Melanocyte of skin (primary cell): ENCODE measurements around the gene THOC6. TPM values are rescaled to one million over a fixed set of nuclear protein-coding genes. Genes with fewer than 3 reads are reported as not detected.

ENCODE experiments used
- small RNA-seq, 2 donors: library from RNA; depleted of rRNA; stranded (forward); fragments of <200 nt; gene quantifications; one replicate each; pipeline ENCODE3, GENCODE V24; 2012
- total RNA-seq, 2 donors: library from RNA; depleted of rRNA; stranded (reverse); fragments of >200 nt; gene quantifications; 2 replicates each; pipeline ENCODE4 v1.2.3, GENCODE V29; 2012

The THOC6 gene
- 10 to 100 TPM; 24.0 to 25.5 TPM for total RNA-seq

DNA sequence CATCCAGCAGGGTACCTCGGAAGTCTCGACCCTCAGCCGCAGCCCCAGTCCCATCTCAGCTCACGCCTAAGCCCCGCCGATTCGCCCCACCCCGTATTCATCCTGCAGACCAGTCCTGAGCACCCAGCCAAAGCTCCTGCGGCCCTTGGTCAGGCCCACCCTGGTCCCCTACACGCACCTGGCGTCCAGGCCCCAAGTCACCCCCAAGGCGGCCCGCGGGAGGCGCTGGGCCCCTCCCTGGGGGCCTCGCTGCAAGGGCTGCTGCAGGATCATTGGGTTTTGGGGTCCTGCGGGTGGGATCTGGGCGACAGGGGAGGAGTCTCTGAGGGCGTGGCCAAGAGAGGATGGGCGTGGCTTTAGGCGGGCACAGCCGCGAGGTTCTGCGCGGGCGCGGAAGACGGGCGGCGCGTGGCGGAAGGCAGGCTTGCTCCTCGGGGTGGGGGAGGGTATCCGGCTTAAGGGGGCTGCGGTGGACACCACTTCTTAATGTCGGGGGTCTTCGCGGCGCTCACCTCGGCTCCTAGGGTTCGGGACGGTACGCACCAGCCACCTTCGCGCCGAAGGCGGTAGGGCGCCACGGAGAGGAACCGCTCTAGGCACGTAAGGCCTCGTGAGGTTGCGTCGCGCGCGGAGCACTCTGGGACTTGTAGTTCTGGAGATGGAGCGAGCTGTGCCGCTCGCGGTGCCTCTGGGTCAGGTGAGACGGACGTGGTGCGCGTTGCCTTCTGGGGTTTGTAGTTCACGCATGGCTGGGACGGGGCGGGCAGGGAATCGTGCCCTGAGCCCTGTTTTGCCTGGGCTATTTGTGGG lies at the start of gene THOC6, which contains the start of gene HCFC1R1:
Gene THOC6 (plus strand): TSS at position 367 of the 810 bp plus-strand sequence. CDS start 292 bp downstream, at position 659.
Gene HCFC1R1 (minus strand): TSS at position 274 of the 810 bp plus-strand sequence. CDS start 1 bp downstream, at position 273.

DNA sequence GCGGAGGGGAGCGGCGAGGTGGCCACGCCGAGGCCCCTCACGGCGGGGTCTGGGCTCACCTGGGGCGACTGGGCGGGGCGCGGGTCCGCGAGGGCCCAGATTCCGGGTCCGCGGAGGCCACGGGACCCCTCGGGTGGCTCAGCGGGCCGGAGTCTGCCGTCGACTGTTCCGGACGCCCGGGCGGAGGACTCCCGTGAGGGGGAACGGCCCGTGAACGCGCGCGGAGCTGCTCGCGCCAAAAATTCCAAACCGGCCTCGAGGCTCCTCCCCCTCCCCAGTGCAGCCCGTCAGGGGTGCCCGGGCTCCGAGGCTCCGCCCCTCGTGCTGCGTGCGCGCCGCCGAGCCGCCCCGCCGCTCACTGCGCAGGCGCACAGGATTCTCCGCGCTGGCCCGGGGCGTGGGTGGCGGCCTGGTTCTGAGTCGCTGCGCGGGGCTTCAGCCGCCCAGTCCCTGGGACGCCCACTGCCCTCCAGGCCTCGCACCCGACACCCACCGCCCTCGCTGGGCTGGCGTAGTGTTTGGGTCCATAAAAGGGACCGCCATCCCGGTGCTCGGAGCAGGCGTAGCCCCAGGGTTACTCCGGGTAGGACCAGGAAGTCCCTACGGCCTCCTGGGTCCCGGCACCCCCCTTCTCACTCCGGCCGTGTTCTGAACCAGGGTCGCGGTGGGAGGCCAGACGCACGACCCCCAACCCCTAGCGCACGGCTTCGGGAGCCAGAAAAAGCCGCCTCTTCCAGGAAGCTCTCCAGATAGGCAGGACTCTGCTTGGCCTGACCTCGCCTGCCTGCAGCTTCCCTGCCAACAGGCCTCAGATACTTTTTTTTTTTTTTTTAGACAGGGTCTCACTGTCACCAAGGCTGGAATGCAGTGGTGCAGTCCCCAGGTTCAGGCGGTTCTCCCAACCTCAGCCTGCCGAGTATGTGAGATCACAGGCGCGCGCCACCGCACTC lies 43.3 kb upstream of the THOC6 start, which contains the start of gene PKMYT1:
Gene PKMYT1 (minus strand): TSS at position 220 of the 950 bp plus-strand sequence. CDS start 789 bp downstream, outside the sequence.

DNA sequence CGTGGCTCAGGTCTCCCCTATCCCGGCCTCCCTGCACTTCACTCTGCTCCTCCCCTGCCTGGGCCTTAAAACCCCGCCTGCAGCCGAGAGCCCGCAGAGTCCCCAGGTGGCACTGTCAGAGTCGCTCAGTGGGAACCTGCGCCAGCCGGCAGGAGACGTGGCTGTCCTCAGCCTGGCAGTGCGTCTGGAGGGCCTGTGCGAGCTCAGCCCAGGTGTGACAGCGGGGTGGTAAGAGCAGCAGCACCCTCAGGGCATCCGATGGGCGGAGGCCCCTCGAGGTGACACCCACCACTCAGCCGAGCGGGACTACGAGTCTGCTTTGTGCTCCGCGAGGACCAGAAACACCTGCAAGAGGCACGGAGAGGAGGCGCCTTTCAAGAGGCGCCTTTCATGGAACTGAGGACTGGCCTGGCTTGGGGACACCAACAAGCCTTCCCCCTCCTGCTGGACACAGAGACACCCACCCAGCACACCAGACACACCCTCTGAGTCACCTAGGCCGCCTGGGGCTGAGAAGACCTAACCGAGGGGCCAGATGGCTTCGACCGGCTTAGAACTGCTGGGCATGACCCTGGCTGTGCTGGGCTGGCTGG lies 10.9 kb upstream of the THOC6 start, which contains the start of gene CLDN9:
Gene CLDN9 (plus strand): TSS at position 96 of the 593 bp plus-strand sequence. CDS start 440 bp downstream, at position 536.

DNA sequence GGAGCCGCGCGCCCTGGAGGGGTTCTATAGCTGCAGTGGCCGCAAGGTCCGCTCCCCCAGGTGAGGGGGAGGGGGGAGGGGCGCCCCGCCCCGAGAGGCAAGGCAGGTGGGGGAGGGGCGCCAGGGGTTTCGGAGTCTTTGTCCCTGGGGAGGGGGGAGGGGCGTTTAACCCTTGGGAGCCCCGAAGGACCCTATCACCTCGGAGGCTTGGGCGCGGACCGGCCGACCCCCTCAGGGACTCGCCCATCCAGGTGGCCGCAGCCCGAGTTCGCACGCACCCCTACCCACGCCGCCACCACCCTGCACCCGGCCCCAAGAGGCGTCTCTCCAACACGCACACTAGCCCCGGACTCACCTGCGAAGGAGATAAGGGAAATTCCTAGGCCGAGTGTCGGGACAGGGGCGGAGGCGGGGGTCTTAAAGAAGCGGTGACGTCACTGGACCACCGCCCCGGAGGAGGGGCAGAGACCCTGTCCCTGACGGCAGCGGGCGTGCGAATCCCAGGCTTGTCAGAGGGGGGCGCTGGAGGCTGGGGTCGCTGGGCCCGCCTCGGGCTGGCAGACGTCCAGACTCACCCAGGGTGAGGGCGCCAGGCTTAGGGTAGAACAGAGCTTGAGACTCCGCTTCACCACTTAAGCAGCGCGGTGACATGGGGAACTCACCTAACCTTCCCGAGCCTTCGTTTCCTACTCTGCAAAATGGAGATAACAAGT lies 5.9 kb upstream of the THOC6 start, which contains the start of gene CLDN6:
Gene CLDN6 (minus strand): TSS at position 390 of the 713 bp plus-strand sequence. CDS start 2,162 bp downstream, outside the sequence.

DNA sequence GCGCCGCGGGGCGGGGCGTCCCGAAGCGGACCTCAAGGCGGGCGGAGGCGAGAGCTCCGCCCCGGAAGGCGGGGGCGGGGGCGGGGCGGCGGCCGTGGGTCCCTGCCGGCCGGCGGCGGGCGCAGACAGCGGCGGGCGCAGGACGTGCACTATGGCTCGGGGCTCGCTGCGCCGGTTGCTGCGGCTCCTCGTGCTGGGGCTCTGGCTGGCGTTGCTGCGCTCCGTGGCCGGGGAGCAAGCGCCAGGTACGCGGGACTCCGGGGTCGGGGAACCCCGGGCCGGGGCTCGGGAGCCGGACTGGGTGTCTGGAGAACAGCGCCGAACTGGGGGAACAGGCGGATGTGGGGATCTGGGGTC lies 3.6 kb upstream of the THOC6 start, which contains the start of gene TNFRSF12A:
Gene TNFRSF12A (plus strand): TSS at position 122 of the 357 bp plus-strand sequence. CDS start 30 bp downstream, at position 152.

DNA sequence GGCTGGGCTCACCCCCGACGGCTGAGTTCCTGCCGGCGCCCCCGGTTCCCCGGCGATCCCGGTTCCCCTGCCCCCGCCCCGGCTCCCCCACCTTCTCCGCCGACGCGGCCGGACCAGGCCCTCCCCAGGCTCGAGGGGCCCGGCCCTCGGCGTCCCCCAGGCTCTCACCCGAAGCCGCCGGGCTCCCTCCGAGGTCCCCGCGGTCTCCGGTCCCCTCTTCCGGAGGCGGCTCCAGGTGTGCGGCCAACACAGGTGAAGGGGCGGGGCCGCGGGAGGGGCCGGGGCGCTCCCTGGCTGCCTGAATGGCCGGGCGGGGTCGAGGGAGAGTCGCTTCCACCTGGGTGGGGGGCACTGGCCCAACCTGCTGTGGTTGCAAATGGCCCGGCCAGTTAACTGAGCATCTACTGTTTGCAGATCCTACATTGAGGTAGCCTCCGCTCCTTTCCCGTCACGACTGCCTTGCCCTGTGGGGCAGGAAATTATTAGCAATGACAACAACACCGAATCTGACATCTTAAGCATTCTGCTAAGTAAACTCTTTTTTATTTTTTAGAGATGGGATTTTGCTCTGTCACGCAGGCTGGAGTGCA lies 13.0 kb downstream of the THOC6 start, which contains the start of gene BICDL2:
Gene BICDL2 (minus strand): TSS at position 219 of the 590 bp plus-strand sequence. CDS start 1,448 bp downstream, outside the sequence.

DNA sequence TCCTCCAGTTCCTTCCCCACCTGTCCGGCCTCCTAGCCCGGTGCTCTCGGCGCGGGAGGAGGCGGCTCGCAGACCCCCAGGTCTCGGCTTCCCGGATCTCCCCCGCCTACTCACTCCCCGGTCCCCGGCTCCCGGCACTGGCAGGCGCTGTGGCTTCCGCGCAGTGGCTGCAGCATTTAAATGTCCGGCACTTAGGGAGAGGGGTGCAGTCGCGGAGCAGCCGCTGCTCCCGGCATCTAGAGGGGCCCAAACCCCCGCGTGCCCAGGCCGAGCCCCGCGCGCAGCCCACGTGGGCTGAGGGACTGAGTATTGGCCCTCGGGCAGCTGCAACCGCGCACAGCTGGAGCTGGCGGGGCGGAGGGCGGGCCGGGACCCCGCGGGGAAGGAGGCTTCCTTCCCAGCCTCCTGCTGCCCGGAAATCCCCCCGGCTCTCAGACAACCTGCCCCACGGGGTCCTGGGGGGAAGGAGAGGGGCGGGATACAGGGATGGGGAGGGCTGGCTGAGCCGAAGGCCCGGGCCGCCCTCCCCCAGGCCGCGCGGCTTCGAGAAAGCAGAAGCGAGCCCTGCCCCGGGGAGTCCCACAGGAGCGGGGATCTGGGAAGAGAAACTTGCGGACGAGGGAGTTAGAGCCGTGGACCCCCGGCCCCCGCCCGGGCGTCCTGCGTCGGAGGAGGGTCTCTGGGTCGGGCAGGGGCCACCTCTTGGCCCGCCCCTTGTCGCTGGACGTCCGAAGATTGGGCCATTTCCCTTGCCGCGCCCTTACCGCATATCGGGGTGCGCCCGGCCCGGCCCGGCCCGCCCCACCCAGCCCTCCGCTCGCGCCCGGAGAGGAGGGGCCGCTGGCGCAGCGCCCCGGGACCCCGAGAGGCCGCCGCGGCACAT lies 22.2 kb downstream of the THOC6 start, which contains the start of gene MMP25:
Gene MMP25 (plus strand): TSS at position 804 of the 883 bp plus-strand sequence. CDS start 357 bp downstream, outside the sequence.

DNA sequence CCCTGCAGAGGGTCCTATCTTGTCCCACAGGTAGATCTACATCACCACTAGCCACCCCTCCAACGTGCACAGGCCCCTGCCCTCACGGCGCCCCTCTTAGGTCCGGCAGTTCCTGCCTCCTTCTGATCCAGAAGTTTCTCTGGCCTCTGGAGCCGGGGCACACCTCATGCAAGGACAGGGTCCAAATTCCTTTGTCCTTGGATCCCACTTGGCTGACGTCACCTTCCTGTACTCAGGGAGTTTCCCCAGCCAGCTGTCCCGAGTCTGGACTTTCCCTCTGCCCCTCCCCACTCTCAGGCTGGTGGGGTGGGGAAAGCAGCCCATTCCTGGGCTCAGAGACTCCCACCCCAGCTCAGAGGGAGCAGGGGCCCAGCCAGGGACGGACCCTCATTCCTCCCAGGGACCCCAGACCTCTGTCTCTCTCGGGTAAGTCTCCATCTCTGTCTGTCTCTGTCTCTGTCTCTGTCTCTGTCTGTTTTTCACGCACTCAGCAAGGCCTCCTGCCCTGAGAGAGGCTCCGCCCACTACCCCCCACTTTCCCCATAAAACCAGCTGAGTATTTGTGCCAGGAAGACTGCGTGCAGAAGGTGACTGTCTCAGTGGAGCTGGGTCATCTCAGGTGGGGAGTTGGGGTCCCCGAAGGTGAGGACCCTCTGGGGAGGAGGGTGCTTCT lies 41.4 kb downstream of the THOC6 start, which contains the start of gene IL32:
Gene IL32 (plus strand): TSS at position 572 of the 673 bp plus-strand sequence. CDS start 172 bp downstream, outside the sequence.

Small RNAs within 50 kb of the gene (small RNA-seq; reads per million reads assigned to genes)
- 0 reads per million in 2 donors for gene LINC00514

Other genes starting within 250 kb of the THOC6 start
- gene ELOB, start 246.8 kb upstream of the THOC6 start, total RNA-seq = 100 to 1,000 TPM; 238 TPM
- not detected for gene PRSS33, start 236.5 kb upstream of the THOC6 start, total RNA-seq
- gene PRSS41, start 225.6 kb upstream of the THOC6 start, total RNA-seq = not detected
- gene PRSS21, start 206.8 kb upstream of the THOC6 start, total RNA-seq = 1 to 10 TPM in 1 of 2 donors, not detected in 1; 1.4 TPM
- not detected for gene ZG16B, start 193.7 kb upstream of the THOC6 start, total RNA-seq
- gene PRSS22, start 165.9 kb upstream of the THOC6 start, total RNA-seq = not detected
- 10 to 100 TPM; 47.8 to 57.6 TPM for gene FLYWCH2, start 140.8 kb upstream of the THOC6 start, total RNA-seq
- 100 to 1,000 TPM in 1 of 2 donors, 10 to 100 TPM in 1; 54.6 to 113 TPM for gene FLYWCH1, start 112.1 kb upstream of the THOC6 start, total RNA-seq
- under 1 TPM; 0.33 to 0.34 TPM for gene KREMEN2, start 59.8 kb upstream of the THOC6 start, total RNA-seq
- gene PAQR4, start 54.7 kb upstream of the THOC6 start, total RNA-seq = 10 to 100 TPM in 1 of 2 donors, 1 to 10 TPM in 1; 9.6 to 22.0 TPM
- gene PKMYT1, start 43.6 kb upstream of the THOC6 start, total RNA-seq = 10 to 100 TPM; 16.5 to 52.3 TPM
- not detected for gene CLDN9, start 11.1 kb upstream of the THOC6 start, total RNA-seq
- not detected for gene CLDN6, start 5.9 kb upstream of the THOC6 start, total RNA-seq
- gene TNFRSF12A, start 3.7 kb upstream of the THOC6 start, total RNA-seq = 10 to 100 TPM; 16.9 to 35.6 TPM
- 10 to 100 TPM; 11.7 to 19.6 TPM for gene HCFC1R1, start 93 bp upstream of the THOC6 start, total RNA-seq
- gene BICDL2, start 12.9 kb downstream of the THOC6 start, total RNA-seq = not detected
- under 1 TPM; under 0.01 to 1.00 TPM for gene MMP25, start 22.5 kb downstream of the THOC6 start, total RNA-seq
- 1 to 10 TPM in 1 of 2 donors, not detected in 1; 6.2 TPM for gene IL32, start 41.6 kb downstream of the THOC6 start, total RNA-seq
- gene ZSCAN10, start 75.3 kb downstream of the THOC6 start, total RNA-seq = not detected
- 10 to 100 TPM; 17.6 to 18.2 TPM for gene ZNF205, start 88.6 kb downstream of the THOC6 start, total RNA-seq
- 1 to 10 TPM; 7.0 to 7.9 TPM for gene ZNF213, start 111.0 kb downstream of the THOC6 start, total RNA-seq
- gene OR1F1, start 164.2 kb downstream of the THOC6 start, total RNA-seq = not detected
- 10 to 100 TPM in 1 of 2 donors, 1 to 10 TPM in 1; 9.3 to 12.3 TPM for gene ZNF200, start 211.1 kb downstream of the THOC6 start, total RNA-seq
- gene MEFV, start 232.6 kb downstream of the THOC6 start, total RNA-seq = under 1 TPM; 0.33 to 0.34 TPM